GM12878 (cell line): ENCODE data around the gene MYLK4. TPM values are rescaled to one million over a fixed set of nuclear protein-coding genes. Genes with fewer than 3 reads are reported as not detected.

Experiments
- ATAC-seq: fragments of 200-7000 bp; cut with Tn5 transposase; 3 replicates; pipeline ENCODE4 v1.9.1; 2020; ENCODE audit warnings: mild to moderate bottlenecking, moderate library complexity
- BruUV-seq: library from RNA; stranded (reverse); fragments of 400-500 nt; replicated peaks from 2 replicates; lab custom pipeline; 2021; lab: Mats Ljungman, UMichigan
- CTCF ChIA-PET: fragments of 300-600 bp; sonication (Branson Sonifier 250); formaldehyde crosslinking; extraction: SDS; loops from one replicate; lab custom pipeline; 2021; ENCODE audit warnings: inconsistent platforms; lab: Yijun Ruan, JAX
- POLR2A ChIA-PET: fragments of 350-600 bp; formaldehyde crosslinking; extraction: SDS; loops from one replicate; lab custom pipeline; 2021; ENCODE audit warnings: inconsistent platforms; lab: Charles Lee
- RAD21 ChIA-PET: fragments of 300-600 bp; sonication (Branson Sonifier 250); formaldehyde crosslinking; loops from one replicate; lab custom pipeline; 2023; ENCODE audit warnings: antibody characterized with exemption; ENCODE audit not compliant: unreplicated experiment; lab: Charles Lee
- SMC1A ChIA-PET: fragments of 300-600 bp; sonication (Branson Sonifier 250); formaldehyde crosslinking; loops from one replicate; lab custom pipeline; 2023; ENCODE audit not compliant: unreplicated experiment, uncharacterized antibody; lab: Charles Lee
- DNase-seq: peaks from one replicate; pipeline ENCODE4 v3.0.0-alpha.2; 2011; ENCODE audit warnings: low read depth, low spot score
- FAIRE-seq: peaks from 3 replicates; lab custom pipeline; 2011; peaks lifted over from hg19 to GRCh38; lab: Jason Lieb, UNC
- H2AFZ ChIP-seq: 2 replicates; pipeline ENCODE4 v1.6.0; 2011; ENCODE audit warnings: low read depth, low read length, control low read depth; ENCODE audit not compliant: control insufficient read depth
- H3K27ac ChIP-seq: 2 replicates; pipeline ENCODE4 v1.5.1; 2011; ENCODE audit warnings: control low read depth; ENCODE audit not compliant: control insufficient read depth, insufficient read depth
- H3K27me3 ChIP-seq, 2 experiments: replicated peaks in 1 of 2; 2 replicates each; pipeline versions ENCODE4 v1.6.0 to v1.6.1; 2011; ENCODE audit warnings: low read length in 1 of 2; ENCODE audit not compliant: control insufficient read depth in 2 of 2, insufficient read depth in 2 of 2
- H3K36me3 ChIP-seq, 2 experiments: 2 replicates each; pipeline ENCODE4 v1.5.1; 2011; ENCODE audit warnings: low read length in 1 of 2; ENCODE audit not compliant: control insufficient read depth in 2 of 2, insufficient read depth in 2 of 2
- H3K4me1 ChIP-seq: 2 replicates; pipeline ENCODE4 v1.6.1; 2011; ENCODE audit warnings: mild to moderate bottlenecking, low read length, moderate library complexity, mixed read lengths; ENCODE audit not compliant: control insufficient read depth, insufficient read depth
- H3K4me2 ChIP-seq: 2 replicates; pipeline ENCODE4 v1.6.0; 2011; ENCODE audit warnings: control low read depth; ENCODE audit not compliant: control insufficient read depth, insufficient read depth
- H3K4me3 ChIP-seq: fragments of 200-600 bp; sonication (generic); 2 replicates; pipeline ENCODE4 v1.5.1; 2016
- H3K79me2 ChIP-seq: 2 replicates; pipeline ENCODE4 v1.6.0; 2011; ENCODE audit warnings: low read length; ENCODE audit not compliant: control insufficient read depth, insufficient read depth
- H3K9ac ChIP-seq: 2 replicates; pipeline ENCODE4 v1.8.0; 2011; ENCODE audit warnings: low read length, control low read depth, mixed read lengths; ENCODE audit not compliant: control insufficient read depth, insufficient read depth
- H3K9me3 ChIP-seq: replicated peaks from 3 replicates; pipeline ENCODE4 v1.5.1; 2011; ENCODE audit warnings: mild to moderate bottlenecking, low read length; ENCODE audit not compliant: control insufficient read depth, insufficient read depth
- H4K20me1 ChIP-seq: 2 replicates; pipeline ENCODE4 v1.6.0; 2011; ENCODE audit not compliant: control insufficient read depth, insufficient read depth
- CEBPZ ChIP-seq: fragments of 150-350 bp; IDR thresholded peaks from 2 replicates; pipeline ENCODE4 v1.6.1; 2016; ENCODE audit warnings: low read depth, low read length
- CHD2 ChIP-seq: IDR thresholded peaks from 2 replicates; pipeline ENCODE4 v1.6.1; 2011; ENCODE audit warnings: low read depth, low read length, improper control_type of control experiment, borderline replicate concordance
- MEF2B ChIP-seq: fragments of 450-650 bp; IDR thresholded peaks from 2 replicates; pipeline ENCODE4 v1.6.1; 2018; ENCODE audit warnings: mild to moderate bottlenecking, moderate library complexity; ENCODE audit not compliant: partially characterized antibody, poor library complexity, severe bottlenecking
- RAD51 ChIP-seq: fragments of 450-650 bp; IDR thresholded peaks from 2 replicates; pipeline ENCODE4 v1.6.1; 2016; ENCODE audit warnings: moderate library complexity, mild to moderate bottlenecking, inconsistent platforms
- RCOR1 ChIP-seq: conservative IDR thresholded peaks from 2 replicates; pipeline ENCODE4 v1.6.1; 2012; ENCODE audit warnings: low read depth, low read length, improper control_type of control experiment
- TCF7 ChIP-seq: IDR thresholded peaks from 2 replicates; pipeline ENCODE4 v1.6.1; 2014; ENCODE audit warnings: antibody characterized with exemption, borderline replicate concordance
- WGBS: methylation state at CpG from one replicate; pipeline ENCODE4 v1.1.6; 2016; ENCODE audit warnings: low lambda C conversion rate; ENCODE audit not compliant: insufficient replicate concordance, insufficient coverage; ENCODE audit errors: missing lambda C conversion rate; 5-methylcytosine and 5-hydroxymethylcytosine counted together
- in situ Hi-C: fragments of 300-500 bp; cut with MboI; formaldehyde crosslinking; loops from 9 replicates; pipeline ENCODE4 v1.14.3; 2018; ENCODE audit warnings: mixed read lengths
- intact Hi-C: fragments of 100-400 bp; cut with micrococcal nuclease; formaldehyde crosslinking; loops from one replicate; pipeline ENCODE4 v1.14.2; 2022; ENCODE audit not compliant: unreplicated experiment
- polyA plus RNA-seq, 11 experiments: library from polyadenylated mRNA; depleted of rRNA in 4 of 11; unstranded in 6 of 11; stranded (reverse) in 5 of 11; fragments of >200 nt; fragmentation: Nextera tagmentation in 4 of 11; fragmentation: Illumina TruSeq in 1 of 11; extraction: Ambion mirVana in 4 of 11; extraction: Trizol in 1 of 11; gene quantifications; 1 replicate in 1 of 11; 2 replicates in 10 of 11; pipeline versions ENCODE4 v1.2.1 to v1.2.3, GENCODE V29; 2011 to 2016; ENCODE audit warnings: inconsistent platforms in 2 of 11, missing spikeins in 2 of 11, low read depth in 1 of 11
- total RNA-seq, 4 experiments: library from RNA; depleted of rRNA in 3 of 4; stranded (reverse); fragments of >200 nt in 3 of 4; fragmentation: Illumina TruSeq in 1 of 4; extraction: Trizol in 1 of 4; gene quantifications; 2 replicates each; pipeline versions ENCODE4 v1.2.1 to v1.2.3, GENCODE V29; 2013 to 2021

MYLK4 gene
- total and polyA plus RNA-seq, 10 of the 15 experiments (the other 5 are each of a cell fraction or from before 2014, with no cell fraction given): under 0.01 to 0.09 (median 0.05) TPM; not detected in 1

GRCh38 chr6:2782825-2783187 lies 32.1 kb upstream of the MYLK4 start:
- H3K4me3 ChIP-seq: no peak overlapping the region
- ChIA-PET CTCF (interaction anchor here (1.1 kb wide), 1 partner anchor 9 kb away, joined by 6 read pairs; no protein-coding TSS in a partner anchor), RAD21 (no interaction called here)
- no peak for ATAC-seq
- H3K9ac ChIP-seq: no peak overlapping the region
- in situ Hi-C loops: no loop called here
- WGBS: 90% methylated on average over 10 of the region's 10 CpGs
- intact Hi-C loops: no loop called here
- H4K20me1 ChIP-seq: peaks cover 3% of the 10 kb centered on the region
- TF ChIP-seq CEBPZ (no peak), CHD2 (no peak), RAD51 (no peak), RCOR1 (no peak), TCF7 (no peak), MEF2B (no peak)
- TF ChIP-seq, all 136 proteins: peak for 0
- Histone ChIP-seq H3K4me1 (no peaks in the 10 kb centered on the region), H3K9me3 (no peaks in the 10 kb centered on the region), H3K27me3 (no peaks in the 10 kb centered on the region), H3K36me3 (peaks cover 24 to 27% of the 10 kb centered on the region in 2 experiments), H3K4me2 (no peak overlapping the region), H3K79me2 (no peaks in the 10 kb centered on the region; the same call in 1 of the 2 replicates), H3K27ac (no peak overlapping the region), H2AFZ (no peak overlapping the region)
- BruUV-seq: no TSS peak
- POLR2A ChIA-PET: no interaction called here
- SMC1A ChIA-PET: interaction anchor here (1.2 to 1.6 kb wide), 2 partner anchors 8 to 9 kb away, joined by 3 to 8 read pairs; no protein-coding TSS in a partner anchor
- DNase-seq (no peak), FAIRE-seq (no peak)
